ENCODE data around the gene CSF3R. TPM values are rescaled to one million over a fixed set of nuclear protein-coding genes. Genes with fewer than 3 reads are reported as not detected.

Gene CSF3R
- polyA plus RNA-seq, 2 donors, result 1.00 to 1.9 TPM

DNA sequence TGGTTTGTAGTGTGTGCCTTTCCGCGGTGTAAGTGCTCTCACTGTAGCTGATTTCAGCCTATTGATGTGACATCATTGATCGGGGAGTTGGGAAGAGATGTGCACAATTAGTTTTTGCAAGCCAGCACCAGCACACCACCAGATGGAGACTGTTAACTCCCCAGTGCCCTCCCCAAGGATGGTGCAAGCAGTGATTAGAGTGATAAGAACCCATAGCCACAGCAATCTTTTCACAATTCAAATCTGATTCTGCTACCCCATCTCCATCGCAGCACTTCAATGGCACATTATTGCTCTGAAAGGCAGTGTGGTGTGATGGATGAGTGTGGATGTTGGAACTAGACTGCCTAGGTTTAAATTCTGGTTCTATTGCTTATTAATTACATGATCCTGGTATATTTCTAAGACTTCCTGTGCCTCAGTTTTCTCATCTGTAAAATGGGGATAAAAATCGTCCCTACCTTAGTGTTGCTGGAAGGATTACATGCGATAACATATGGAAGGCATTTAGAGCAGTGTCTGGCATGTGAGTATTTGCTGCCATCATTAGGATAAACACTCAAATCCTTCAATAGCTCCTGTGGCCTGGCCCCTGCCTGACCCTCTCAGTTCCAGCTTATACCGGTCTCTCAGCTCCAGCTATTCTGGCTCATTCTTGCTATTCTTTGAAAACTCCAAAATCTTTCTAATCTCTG, 6.7 kb downstream of the CSF3R start:
- H3K9me3 ChIP-seq (ENCODE audit: control insufficient read depth in 2 of 2, insufficient read depth in 1 of 2, low read depth in 1 of 2, low read length in 1 of 2), result no peaks in the 10 kb centered on the region
- no peak overlapping the region for H3K27ac ChIP-seq (ENCODE audit: low read depth in 2 of 2, low read length in 1 of 2)
- no peaks in the 10 kb centered on the region for H3K27me3 ChIP-seq (ENCODE audit: control insufficient read depth in 1 of 2, insufficient read depth in 2 of 2, low read length in 2 of 2)
- 86 to 87% methylated on average over 7 of the region's 7 CpGs for WGBS, 2 donors
- H3K4me1 ChIP-seq (ENCODE audit: control insufficient read depth in 2 of 2, insufficient read depth in 2 of 2, low read length in 1 of 2), result no peaks in the 10 kb centered on the region
- no peaks in the 10 kb centered on the region for H3K36me3 ChIP-seq (ENCODE audit: control insufficient read depth in 2 of 2, insufficient read depth in 2 of 2, low read length in 1 of 2)
- H3K4me3 ChIP-seq (ENCODE audit: low read depth in 1 of 2, low read length in 2 of 2), result no peak overlapping the region

GRCh38 chr1:36475341-36475740, 7.4 kb downstream of the CSF3R start:
- H3K4me3 ChIP-seq (ENCODE audit: low read depth in 1 of 2, low read length in 2 of 2), result no peak overlapping the region
- no peaks in the 10 kb centered on the region for H3K36me3 ChIP-seq (ENCODE audit: control insufficient read depth in 2 of 2, insufficient read depth in 2 of 2, low read length in 1 of 2)
- WGBS, 2 donors, result 57 to 64% methylated on average over 9 of the region's 9 CpGs
- no peaks in the 10 kb centered on the region for H3K27me3 ChIP-seq (ENCODE audit: control insufficient read depth in 1 of 2, insufficient read depth in 2 of 2, low read length in 2 of 2)
- no peak overlapping the region for H3K27ac ChIP-seq (ENCODE audit: low read depth in 2 of 2, low read length in 1 of 2)
- no peaks in the 10 kb centered on the region for H3K4me1 ChIP-seq (ENCODE audit: control insufficient read depth in 2 of 2, insufficient read depth in 2 of 2, low read length in 1 of 2)
- H3K9me3 ChIP-seq (ENCODE audit: control insufficient read depth in 2 of 2, insufficient read depth in 1 of 2, low read depth in 1 of 2, low read length in 1 of 2), result no peaks in the 10 kb centered on the region

- H3K9me3 ChIP-seq (ENCODE audit: control insufficient read depth in 2 of 2, insufficient read depth in 1 of 2, low read depth in 1 of 2, low read length in 1 of 2), result no peaks in the 10 kb centered on the region
- 83 to 92% methylated on average over 6 of the region's 6 CpGs for WGBS, 2 donors
Measured at GRCh38 chr1:36472656-36473055, 10.1 kb downstream of the CSF3R start.

GRCh38 chr1:36471830-36472641, 10.7 kb downstream of the CSF3R start:
- no peaks in the 10 kb centered on the region for H3K9me3 ChIP-seq (ENCODE audit: control insufficient read depth in 2 of 2, insufficient read depth in 1 of 2, low read depth in 1 of 2, low read length in 1 of 2)
- no peaks in the 10 kb centered on the region for H3K4me1 ChIP-seq (ENCODE audit: control insufficient read depth in 2 of 2, insufficient read depth in 2 of 2, low read length in 1 of 2)
- no peak overlapping the region for H3K4me3 ChIP-seq (ENCODE audit: low read depth in 1 of 2, low read length in 2 of 2)
- no peaks in the 10 kb centered on the region for H3K36me3 ChIP-seq (ENCODE audit: control insufficient read depth in 2 of 2, insufficient read depth in 2 of 2, low read length in 1 of 2)
- no peaks in the 10 kb centered on the region for H3K27me3 ChIP-seq (ENCODE audit: control insufficient read depth in 1 of 2, insufficient read depth in 2 of 2, low read length in 2 of 2)
- WGBS, 2 donors, result 77 to 78% methylated on average over 22 of the region's 22 CpGs
- H3K27ac ChIP-seq (ENCODE audit: low read depth in 2 of 2, low read length in 1 of 2), result no peak overlapping the region

More at GRCh38 chr1:36472656-36473055, 10.1 kb downstream of the CSF3R start:
- Histone ChIP-seq H3K4me1 (ENCODE audit: control insufficient read depth in 2 of 2, insufficient read depth in 2 of 2, low read length in 1 of 2) (no peaks in the 10 kb centered on the region), H3K27me3 (ENCODE audit: control insufficient read depth in 1 of 2, insufficient read depth in 2 of 2, low read length in 2 of 2) (no peaks in the 10 kb centered on the region), H3K36me3 (ENCODE audit: control insufficient read depth in 2 of 2, insufficient read depth in 2 of 2, low read length in 1 of 2) (no peaks in the 10 kb centered on the region), H3K4me3 (ENCODE audit: low read depth in 1 of 2, low read length in 2 of 2) (no peak overlapping the region), H3K27ac (ENCODE audit: low read depth in 2 of 2, low read length in 1 of 2) (no peak overlapping the region)

- Histone ChIP-seq H3K9me3 (ENCODE audit: control insufficient read depth in 2 of 2, insufficient read depth in 1 of 2, low read depth in 1 of 2, low read length in 1 of 2) (no peaks in the 10 kb centered on the region), H3K27me3 (ENCODE audit: control insufficient read depth in 1 of 2, insufficient read depth in 2 of 2, low read length in 2 of 2) (no peaks in the 10 kb centered on the region), H3K36me3 (ENCODE audit: control insufficient read depth in 2 of 2, insufficient read depth in 2 of 2, low read length in 1 of 2) (no peaks in the 10 kb centered on the region), H3K4me3 (ENCODE audit: low read depth in 1 of 2, low read length in 2 of 2) (no peak overlapping the region), H3K27ac (ENCODE audit: low read depth in 2 of 2, low read length in 1 of 2) (no peak overlapping the region), H3K4me1 (ENCODE audit: control insufficient read depth in 2 of 2, insufficient read depth in 2 of 2, low read length in 1 of 2) (peaks cover 0 to 5% of the 10 kb centered on the region in 2 donors)
- 88 to 89% methylated on average over 2 of the region's 2 CpGs for WGBS, 2 donors
Measured at GRCh38 chr1:36469163-36469562, 13.6 kb downstream of the CSF3R start.

DNA sequence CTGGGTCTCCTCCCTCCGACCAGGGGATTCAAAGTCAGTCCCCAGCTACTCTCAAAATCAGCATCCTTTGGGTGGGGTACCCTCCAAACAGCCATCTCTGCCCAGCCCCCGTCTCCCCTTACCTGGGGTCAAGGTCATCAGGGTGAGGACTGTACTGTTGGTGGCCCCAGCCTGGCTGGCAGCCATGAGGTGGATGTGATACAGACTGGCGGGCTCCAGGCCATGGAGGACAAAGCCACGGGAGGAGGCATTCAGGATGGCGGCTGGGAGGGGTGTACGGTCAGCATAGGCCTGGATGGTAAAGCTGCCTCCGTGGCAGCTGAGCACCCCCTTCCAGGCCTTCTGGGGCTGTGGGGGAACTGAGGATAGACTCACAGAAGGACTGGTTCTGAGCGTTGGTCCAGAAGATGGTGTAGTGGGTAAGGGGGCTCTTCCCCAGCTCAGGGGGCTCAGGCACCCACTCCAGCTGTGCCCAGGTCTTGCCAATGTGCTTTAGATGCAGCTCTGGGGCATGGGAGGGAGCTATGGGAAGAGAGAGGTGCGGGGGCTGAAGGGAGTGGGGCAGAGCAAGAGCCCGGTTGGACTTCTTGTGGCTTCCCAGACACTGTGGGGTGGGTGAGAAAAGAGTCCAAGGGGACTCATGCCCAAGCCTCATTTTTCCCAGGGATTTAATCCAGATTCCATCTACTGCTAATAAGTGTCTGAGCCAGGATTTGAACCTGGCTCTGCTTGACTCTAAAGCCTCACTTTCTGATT, 14.8 kb downstream of the CSF3R start:
- H3K27me3 ChIP-seq (ENCODE audit: control insufficient read depth in 1 of 2, insufficient read depth in 2 of 2, low read length in 2 of 2), result no peaks in the 10 kb centered on the region
- H3K4me1 ChIP-seq (ENCODE audit: control insufficient read depth in 2 of 2, insufficient read depth in 2 of 2, low read length in 1 of 2), result peaks cover 0 to 5% of the 10 kb centered on the region in 2 donors
- no peaks in the 10 kb centered on the region for H3K9me3 ChIP-seq (ENCODE audit: control insufficient read depth in 2 of 2, insufficient read depth in 1 of 2, low read depth in 1 of 2, low read length in 1 of 2)
- no peaks in the 10 kb centered on the region for H3K36me3 ChIP-seq (ENCODE audit: control insufficient read depth in 2 of 2, insufficient read depth in 2 of 2, low read length in 1 of 2)
- 87 to 90% methylated on average over 10 of the region's 10 CpGs for WGBS, 2 donors
- H3K4me3 ChIP-seq (ENCODE audit: low read depth in 1 of 2, low read length in 2 of 2), result no peak overlapping the region
- H3K27ac ChIP-seq (ENCODE audit: low read depth in 2 of 2, low read length in 1 of 2), result no peak overlapping the region

GRCh38 chr1:36467027-36467410, 15.7 kb downstream of the CSF3R start:
- no peaks in the 10 kb centered on the region for H3K36me3 ChIP-seq (ENCODE audit: control insufficient read depth in 2 of 2, insufficient read depth in 2 of 2, low read length in 1 of 2)
- no peak overlapping the region for H3K4me3 ChIP-seq (ENCODE audit: low read depth in 1 of 2, low read length in 2 of 2)
- no peak overlapping the region for H3K27ac ChIP-seq (ENCODE audit: low read depth in 2 of 2, low read length in 1 of 2)
- no peaks in the 10 kb centered on the region for H3K9me3 ChIP-seq (ENCODE audit: control insufficient read depth in 2 of 2, insufficient read depth in 1 of 2, low read depth in 1 of 2, low read length in 1 of 2)
- H3K27me3 ChIP-seq (ENCODE audit: control insufficient read depth in 1 of 2, insufficient read depth in 2 of 2, low read length in 2 of 2), result no peaks in the 10 kb centered on the region
- WGBS, 2 donors, result 92 to 96% methylated on average over 4 of the region's 4 CpGs
- peaks cover 0 to 5% of the 10 kb centered on the region in 2 donors for H3K4me1 ChIP-seq (ENCODE audit: control insufficient read depth in 2 of 2, insufficient read depth in 2 of 2, low read length in 1 of 2)

DNA sequence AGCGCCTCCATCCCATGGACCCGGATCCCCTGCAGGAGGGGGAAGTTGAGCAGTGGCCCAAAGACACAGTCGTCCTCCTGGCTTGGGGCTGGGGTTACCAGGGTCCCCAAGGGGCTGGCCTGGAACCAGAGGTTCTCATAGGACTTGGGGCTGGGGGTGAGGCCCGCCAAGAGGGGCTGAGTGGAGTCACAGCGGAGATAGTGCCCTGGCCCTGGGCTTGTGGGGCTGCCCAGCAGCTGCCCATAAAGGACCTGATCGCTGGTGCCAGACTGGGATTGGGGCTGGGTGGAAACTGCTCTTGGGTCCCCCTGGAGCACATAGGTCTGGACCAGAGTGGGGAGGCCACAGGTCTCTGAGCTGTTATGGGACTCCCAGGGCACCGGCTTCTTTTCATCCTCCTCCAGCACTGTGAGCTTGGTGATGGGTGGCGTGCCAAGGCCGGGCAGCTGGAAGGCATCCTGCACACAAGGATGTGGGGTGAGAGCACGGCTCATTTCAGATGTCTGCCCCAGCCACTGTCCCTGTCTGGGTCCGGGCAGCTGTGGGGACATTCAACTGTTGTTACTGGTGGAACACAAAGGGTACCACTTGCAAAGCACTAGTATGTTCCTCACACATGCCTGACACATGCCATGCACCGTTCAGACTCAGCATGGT, 16.2 kb downstream of the CSF3R start:
- Histone ChIP-seq H3K9me3 (ENCODE audit: control insufficient read depth in 2 of 2, insufficient read depth in 1 of 2, low read depth in 1 of 2, low read length in 1 of 2) (no peaks in the 10 kb centered on the region), H3K27me3 (ENCODE audit: control insufficient read depth in 1 of 2, insufficient read depth in 2 of 2, low read length in 2 of 2) (no peaks in the 10 kb centered on the region), H3K4me1 (ENCODE audit: control insufficient read depth in 2 of 2, insufficient read depth in 2 of 2, low read length in 1 of 2) (peaks cover 0 to 5% of the 10 kb centered on the region in 2 donors), H3K27ac (ENCODE audit: low read depth in 2 of 2, low read length in 1 of 2) (no peak overlapping the region), H3K36me3 (ENCODE audit: control insufficient read depth in 2 of 2, insufficient read depth in 2 of 2, low read length in 1 of 2) (peaks cover under 1 to 3% of the 10 kb centered on the region in 2 donors), H3K4me3 (ENCODE audit: low read depth in 1 of 2, low read length in 2 of 2) (no peak overlapping the region)
- 84 to 89% methylated on average over 12 of the region's 12 CpGs for WGBS, 2 donors

DNA sequence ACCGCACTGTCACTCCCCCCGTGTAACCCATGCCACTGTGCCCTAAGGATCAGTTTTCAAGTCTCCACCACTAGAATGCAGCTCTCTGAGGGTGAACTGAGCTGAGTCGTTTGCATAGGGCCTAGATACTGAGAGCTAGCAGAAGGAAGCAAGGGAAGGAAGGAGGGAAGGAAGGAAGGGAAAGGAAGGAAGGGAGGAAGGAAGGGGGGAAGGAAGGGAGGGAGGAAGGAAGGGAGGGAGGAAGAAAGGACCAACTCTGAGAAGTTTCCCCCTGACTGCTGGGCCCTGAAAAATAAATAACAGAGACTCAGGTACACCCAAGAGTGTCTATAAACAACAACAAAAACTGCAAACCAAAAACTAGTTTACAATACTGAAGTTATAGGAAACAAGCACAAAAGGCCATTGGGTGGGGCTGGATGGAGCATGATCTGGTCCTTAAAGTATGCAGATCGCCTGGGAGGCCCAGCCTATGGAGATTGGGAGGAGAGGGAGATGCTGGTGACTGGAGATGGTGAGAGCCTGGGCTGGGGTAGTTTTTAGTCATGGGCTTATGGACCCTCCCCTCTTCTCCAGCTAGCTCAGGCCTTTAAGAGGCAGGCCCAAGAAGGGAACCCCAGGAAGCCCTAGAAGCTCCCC, 16.9 kb downstream of the CSF3R start:
- H3K27me3 ChIP-seq (ENCODE audit: control insufficient read depth in 1 of 2, insufficient read depth in 2 of 2, low read length in 2 of 2), result no peaks in the 10 kb centered on the region
- H3K27ac ChIP-seq (ENCODE audit: low read depth in 2 of 2, low read length in 1 of 2), result no peak overlapping the region
- peaks cover 0 to 5% of the 10 kb centered on the region in 2 donors for H3K4me1 ChIP-seq (ENCODE audit: control insufficient read depth in 2 of 2, insufficient read depth in 2 of 2, low read length in 1 of 2)
- WGBS, 2 donors, result 68 to 69% methylated on average over 4 of the region's 4 CpGs
- no peak overlapping the region for H3K4me3 ChIP-seq (ENCODE audit: low read depth in 1 of 2, low read length in 2 of 2)
- peaks cover 6 to 7% of the 10 kb centered on the region in 2 donors for H3K36me3 ChIP-seq (ENCODE audit: control insufficient read depth in 2 of 2, insufficient read depth in 2 of 2, low read length in 1 of 2)
- no peaks in the 10 kb centered on the region for H3K9me3 ChIP-seq (ENCODE audit: control insufficient read depth in 2 of 2, insufficient read depth in 1 of 2, low read depth in 1 of 2, low read length in 1 of 2)

All from esophagus (tissue), 2 donors.